ENCODE data around the gene RBM18.

RBM18 gene

GRCh38 chr9:122256206-122256605 lies 8.4 kb downstream of the RBM18 start:
- FAIRE-seq, result no peak

- FAIRE-seq, result no peak
Observed at GRCh38 chr9:122254761-122255160, 9.9 kb downstream of the RBM18 start.

DNA sequence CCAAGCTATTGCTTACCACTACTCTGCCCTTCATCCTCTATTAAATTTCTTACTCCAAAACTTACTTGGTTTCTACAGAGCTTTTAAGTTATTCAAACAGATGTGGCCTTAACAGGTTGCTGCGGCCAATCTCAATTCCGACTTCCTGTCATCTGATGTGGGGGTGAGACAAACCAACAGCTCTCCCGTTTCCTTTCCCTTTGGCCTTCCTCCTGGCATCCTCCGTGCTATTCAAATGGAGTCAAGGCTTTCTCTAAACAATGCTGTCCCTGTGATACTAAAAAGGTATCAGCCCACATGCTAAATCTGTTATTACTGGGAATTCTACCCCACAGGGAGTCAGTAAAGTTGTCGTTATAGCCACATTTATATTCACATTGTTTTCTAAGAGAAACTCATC lies 11.8 kb downstream of the RBM18 start:
- no peak for FAIRE-seq

GRCh38 chr9:122251351-122251750 lies 13.3 kb downstream of the RBM18 start:
- FAIRE-seq, result no peak

DNA sequence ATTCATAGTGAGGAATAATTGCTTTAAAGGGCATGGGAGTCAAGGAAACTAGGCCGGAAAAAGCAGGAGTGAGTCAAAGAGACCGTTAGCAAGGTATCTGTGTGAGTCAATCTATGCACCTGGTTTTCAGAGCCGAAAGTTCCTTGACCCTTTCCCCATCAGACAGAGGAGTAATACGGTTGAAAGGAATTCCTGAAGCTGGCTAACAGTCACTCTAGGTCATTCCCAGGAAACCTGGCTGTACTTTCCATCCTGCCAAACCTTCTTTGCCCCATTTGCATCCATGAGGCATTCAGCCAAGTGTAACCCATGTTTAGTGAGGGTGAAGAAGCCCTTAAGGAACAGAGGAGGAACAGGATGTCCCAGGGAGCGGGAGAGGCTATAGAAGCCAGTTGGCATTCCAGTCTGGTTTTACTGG lies 16.2 kb downstream of the RBM18 start:
- FAIRE-seq, result no peak

GRCh38 chr9:122246666-122247065 lies 18.0 kb downstream of the RBM18 start:
- FAIRE-seq, result no peak

DNA sequence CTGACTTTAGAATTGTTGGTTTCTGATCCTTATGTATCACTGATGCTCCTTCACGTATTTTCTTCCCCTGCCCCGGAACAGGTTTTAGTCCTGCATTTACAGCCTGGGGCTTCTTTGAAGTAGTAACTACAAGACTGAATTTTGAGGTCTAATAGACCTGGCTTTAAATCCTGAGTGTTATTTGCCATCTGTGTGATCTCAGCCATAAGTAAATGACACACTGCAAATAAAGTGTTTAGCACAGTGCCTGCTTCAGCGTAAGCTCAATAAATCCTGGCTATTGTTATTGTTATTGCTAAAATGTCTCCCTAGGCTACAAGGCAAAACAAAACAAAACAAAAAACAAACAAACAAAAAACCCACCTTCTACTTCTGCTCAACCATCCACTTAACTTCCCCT lies 20.3 kb downstream of the RBM18 start:
- no peak for FAIRE-seq

GRCh38 chr9:122239722-122240121 lies 24.9 kb downstream of the RBM18 start:
- no peak for FAIRE-seq

DNA sequence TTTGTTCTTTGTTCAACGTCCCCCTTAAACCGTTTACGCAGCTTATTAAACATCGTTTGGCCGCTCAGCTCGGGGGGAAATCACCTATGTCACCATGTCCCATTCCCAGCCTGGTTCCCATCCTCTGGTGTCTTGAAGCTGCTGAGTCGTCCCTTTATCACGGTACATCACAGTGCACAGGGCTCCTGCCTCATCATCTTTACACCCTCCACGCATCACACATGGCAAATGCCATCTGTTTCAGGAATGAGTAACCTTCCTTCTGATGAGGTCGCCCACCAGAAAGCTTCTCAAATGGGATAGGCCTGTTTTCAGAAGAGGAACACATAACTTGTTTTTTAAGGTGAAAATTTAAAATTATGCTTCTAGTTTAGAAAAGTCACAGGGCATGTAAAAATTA lies 28.0 kb downstream of the RBM18 start:
- FAIRE-seq, result no peak

DNA sequence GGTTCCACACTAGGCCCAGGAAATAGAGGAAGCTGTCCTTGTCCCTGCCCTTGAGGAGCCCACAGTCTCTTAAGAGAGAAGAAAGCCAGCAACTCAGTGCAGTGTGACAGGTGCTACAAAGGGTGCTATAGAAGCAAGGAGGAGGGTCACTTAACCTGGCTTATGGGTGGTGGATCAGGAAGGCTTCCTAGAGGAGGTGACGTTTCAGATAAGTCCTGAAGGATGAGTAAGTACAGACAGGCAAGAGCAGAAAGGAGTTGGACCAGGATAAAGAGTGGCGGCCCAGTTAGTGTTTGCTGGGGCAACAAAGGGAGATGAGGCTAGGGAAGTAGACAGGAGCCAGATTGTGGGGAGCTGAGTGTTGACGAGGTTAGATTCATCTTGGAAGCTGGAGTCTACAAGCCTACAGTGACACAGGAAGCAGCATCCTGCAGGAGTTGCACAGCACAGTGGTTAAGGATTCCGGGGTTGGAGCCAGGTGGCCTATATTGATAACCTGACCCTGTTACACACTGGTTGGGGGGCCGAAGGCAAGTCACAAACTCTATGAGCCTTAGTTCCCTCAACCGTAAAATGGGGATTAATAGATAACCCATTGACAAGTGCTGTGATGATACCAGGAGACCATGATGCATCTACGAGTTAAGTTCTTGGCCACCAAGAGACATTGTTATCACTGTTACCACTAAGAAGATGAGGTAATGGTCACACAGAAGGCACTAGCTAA lies 30.5 kb downstream of the RBM18 start:
- FAIRE-seq, result no peak

DNA sequence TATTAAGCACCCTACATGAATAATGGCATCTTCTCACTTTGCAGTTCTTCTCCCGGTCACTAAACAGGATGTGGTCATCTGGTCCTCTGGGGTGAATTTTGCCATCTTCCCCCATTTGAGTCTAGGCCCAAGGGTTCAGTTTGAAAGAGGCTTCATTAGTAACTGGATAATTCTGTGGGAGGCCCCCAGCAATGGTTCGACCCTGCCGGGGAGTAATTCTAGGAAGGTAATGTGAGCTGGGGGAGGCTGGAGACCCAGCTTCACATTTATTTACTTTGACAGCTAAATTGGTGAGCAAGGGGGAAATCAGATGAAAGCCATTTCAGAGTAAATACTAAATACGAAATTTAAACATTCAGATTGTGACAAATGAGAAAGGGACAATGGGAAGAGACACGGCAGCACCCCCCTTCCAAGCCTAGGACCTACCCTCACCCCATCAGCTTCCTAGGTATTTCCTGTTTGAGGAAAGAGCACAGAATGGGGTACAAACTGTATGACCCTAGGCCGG lies 31.8 kb downstream of the RBM18 start:
- FAIRE-seq, result no peak

- FAIRE-seq, result no peak
Observed at GRCh38 chr9:122229485-122229837, 35.2 kb downstream of the RBM18 start.

- FAIRE-seq, result no peak
Observed at GRCh38 chr9:122228568-122229484, 35.8 kb downstream of the RBM18 start, which contains the start of gene LHX6. LHX6 (minus strand) TSS chr9:122228957; CDS start chr9:122228740, 217 bp downstream.

GRCh38 chr9:122228191-122228567 lies 36.5 kb downstream of the RBM18 start:
- no peak for FAIRE-seq

- no peak for FAIRE-seq
Observed at GRCh38 chr9:122227575-122227900, 37.1 kb downstream of the RBM18 start.

- no peak for FAIRE-seq
Observed at GRCh38 chr9:122226758-122227574, 37.7 kb downstream of the RBM18 start.

- no peak for FAIRE-seq
Observed at GRCh38 chr9:122226142-122226757, 38.4 kb downstream of the RBM18 start.

DNA sequence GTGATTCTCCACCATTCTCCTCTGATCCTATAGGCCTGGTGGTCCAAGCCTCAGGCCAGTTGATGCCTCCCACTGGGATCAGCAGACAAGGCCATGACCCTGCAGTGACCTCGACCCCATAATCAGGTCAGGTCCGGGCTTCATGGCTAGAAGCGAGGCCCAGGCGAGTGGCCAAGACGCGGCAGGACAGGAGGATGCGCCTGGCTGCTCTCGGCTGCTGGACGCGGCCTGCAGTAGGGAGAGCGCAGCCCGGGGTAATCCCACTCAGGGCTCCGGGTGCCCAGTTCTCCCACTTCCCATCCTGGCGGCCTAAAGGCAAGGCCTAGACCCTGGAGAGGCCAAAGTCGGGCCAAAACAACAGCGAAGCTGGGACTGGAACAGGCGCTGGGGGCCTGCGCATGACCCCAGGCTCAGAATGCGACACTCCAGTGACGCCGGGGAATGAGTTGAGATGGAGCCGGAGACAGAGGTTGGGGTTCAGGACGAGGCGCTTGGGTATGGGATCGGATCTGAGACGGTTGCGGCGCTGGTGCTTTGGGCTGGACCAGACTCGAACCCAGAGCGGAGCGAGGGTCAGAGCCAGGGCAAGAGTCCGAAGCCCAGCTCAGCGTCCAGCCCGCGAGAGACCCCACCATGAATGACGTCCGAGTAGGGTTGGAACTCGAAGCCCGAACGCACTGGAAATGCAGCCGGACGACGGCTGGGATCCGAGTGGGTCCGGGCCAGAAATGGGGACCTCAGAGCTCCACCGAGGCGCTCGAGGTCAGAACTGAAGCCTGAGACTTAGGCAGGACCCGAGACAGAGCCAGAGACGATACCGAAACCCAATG lies 39.1 kb downstream of the RBM18 start:
- no peak for FAIRE-seq

- no peak for FAIRE-seq
Observed at GRCh38 chr9:122223435-122223834, 41.2 kb downstream of the RBM18 start.

DNA sequence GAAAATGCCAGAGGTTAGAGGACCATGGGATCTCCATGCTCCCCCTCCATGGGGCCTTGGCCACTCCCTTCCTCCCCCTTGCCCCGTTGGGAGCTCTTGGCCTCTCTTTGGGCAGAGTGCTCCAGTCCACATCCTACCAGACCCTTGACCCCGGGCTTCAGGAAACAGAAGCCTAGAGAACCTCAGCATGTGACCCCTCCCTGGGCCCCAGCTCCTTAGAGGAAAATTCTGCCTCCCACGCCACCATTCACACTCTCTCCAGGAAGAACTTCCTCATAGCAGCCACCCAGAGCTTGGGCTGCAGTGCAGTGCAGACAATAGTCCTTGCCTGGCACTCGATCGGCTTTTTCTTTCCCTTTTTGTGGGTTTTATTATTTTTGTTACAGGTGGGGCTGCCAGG lies 41.8 kb downstream of the RBM18 start:
- no peak for FAIRE-seq

DNA sequence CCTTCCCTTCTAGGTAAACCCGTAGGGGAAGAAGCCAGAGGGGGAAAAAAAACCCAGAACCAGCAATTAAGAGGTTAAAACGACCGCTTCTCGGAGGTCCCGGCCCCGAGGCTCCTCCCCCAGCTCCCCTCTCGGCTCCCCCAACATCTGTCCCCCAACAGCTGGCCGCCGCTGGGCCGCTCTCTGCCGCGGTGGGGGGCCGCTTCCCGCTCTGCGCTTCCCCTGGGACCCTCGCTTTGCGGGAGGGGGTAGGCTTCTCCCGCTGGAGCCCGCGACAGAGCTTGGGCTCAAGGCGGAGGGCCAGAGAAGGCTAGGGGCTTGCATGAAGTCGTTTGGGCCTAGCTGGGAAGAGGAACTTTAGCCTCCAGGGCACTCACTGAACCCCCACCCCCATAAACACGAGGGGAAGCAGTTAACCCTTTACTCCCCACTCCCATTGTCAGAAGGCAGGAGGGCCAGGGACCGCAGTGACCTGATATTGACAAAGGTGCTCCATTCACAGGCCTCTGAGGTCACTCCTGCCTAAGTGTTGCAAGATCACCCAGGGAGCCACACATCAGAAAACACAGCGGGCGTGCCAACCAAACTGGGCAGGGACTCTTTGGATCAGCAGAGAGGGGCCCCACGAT lies 43.3 kb downstream of the RBM18 start:
- FAIRE-seq, result no peak
